Heart left ventricle (tissue), 16 donors: ENCODE measurements around the gene GGCT. TPM values are rescaled to one million over a fixed set of nuclear protein-coding genes. Genes with fewer than 3 reads are reported as not detected.
A peak's percentile ranks its signal among the peaks of the same experiment; 100 is the strongest.
"Not testable (repeated sequence)": the region's sequence is repeated elsewhere in the genome, so short reads cannot be mapped to it uniquely, and the experiment has no call there.

Experiments
- ATAC-seq, 4 donors: fragments of 200-7000 bp; cut with Tn5 transposase; one replicate each; pipeline ENCODE4 v1.9.1; 2020 to 2022; ENCODE audit warnings: moderate library complexity in 4 of 4, mild to moderate bottlenecking in 3 of 4, moderate number of reproducible peaks in 1 of 4
- DNase-seq, 5 donors: peaks; one replicate each; pipeline ENCODE4 v3.0.0-alpha.2; 2020
- H3K27ac ChIP-seq, 12 donors: fragments of 200-600 bp; sonication (generic) in 4 of 12; one replicate each; pipeline versions ENCODE4 v1.5.0 to v1.8.0; 2016 to 2022; ENCODE audit warnings: mild to moderate bottlenecking in 2 of 12
- H3K27me3 ChIP-seq, 9 donors: fragments of 200-600 bp; sonication (generic) in 2 of 9; one replicate each; pipeline versions ENCODE4 v1.5.1 to v1.8.0; 2016 to 2022; ENCODE audit warnings: mild to moderate bottlenecking in 3 of 9
- H3K36me3 ChIP-seq, 9 donors: fragments of 200-600 bp; sonication (generic) in 2 of 9; one replicate each; pipeline versions ENCODE4 v1.5.0 to v1.8.0; 2018 to 2022; ENCODE audit warnings: mild to moderate bottlenecking in 2 of 9
- H3K4me1 ChIP-seq, 12 donors: fragments of 200-600 bp; sonication (generic) in 4 of 12; one replicate each; pipeline versions ENCODE4 v1.5.0 to v1.8.0; 2016 to 2022; ENCODE audit warnings: mild to moderate bottlenecking in 3 of 12
- H3K4me3 ChIP-seq, 12 donors: fragments of 200-600 bp; sonication (generic) in 4 of 12; one replicate each; pipeline versions ENCODE4 v1.5.0 to v1.8.0; 2017 to 2022; ENCODE audit warnings: mild to moderate bottlenecking in 9 of 12, moderate library complexity in 4 of 12
- H3K9me3 ChIP-seq, 12 donors: fragments of 200-600 bp; sonication (generic) in 4 of 12; one replicate each; pipeline versions ENCODE4 v1.5.0 to v1.8.0; 2016 to 2022; ENCODE audit warnings: mild to moderate bottlenecking in 1 of 12
- CTCF ChIP-seq, 12 donors: fragments of 200-600 bp; sonication (generic) in 4 of 12; IDR thresholded peaks; one replicate each; pipeline versions ENCODE4 v1.5.0 to v1.8.0; 2018 to 2022; ENCODE audit warnings: antibody characterized with exemption in 12 of 12, mild to moderate bottlenecking in 5 of 12
- POLR2A ChIP-seq, 2 donors: fragments of 450-650 bp; IDR thresholded peaks; one replicate each; pipeline ENCODE4 v1.6.1; 2017; ENCODE audit warnings: antibody characterized with exemption in 2 of 2, mild to moderate bottlenecking in 2 of 2, moderate library complexity in 2 of 2
- WGBS, 4 donors: extraction: QIAGEN DNeasy Blood & Tissue Kit in 2 of 4; methylation state at CpG; one replicate each; pipeline versions ENCODE4 v1.1.5 to v1.1.7; 2013 to 2018; 5-methylcytosine and 5-hydroxymethylcytosine counted together
- intact Hi-C, 10 donors: fragments of 100-400 bp; cut with DNase I; formaldehyde crosslinking; loops; one replicate each; pipeline versions ENCODE4 v1.11.1 to v1.14.2; 2022
- polyA plus RNA-seq, 2 donors: library from polyadenylated mRNA; stranded (reverse); fragments of 200-250 nt; gene quantifications; one replicate each; pipeline ENCODE4 v1.2.3, GENCODE V29; 2013
- total RNA-seq, 9 donors: library from RNA; depleted of rRNA in 2 of 9; stranded (reverse); fragments of >200 nt in 2 of 9; fragmentation: NEBNext Ultra II Directional in 3 of 9; extraction: Animal tissue kit (Norgen Biotek cat#: 25700) in 3 of 9; gene quantifications; one replicate each; pipeline versions ENCODE4 v1.1.0 to v1.2.4, GENCODE V29; 2016 to 2023
- donor health status: ischemic (EF 13 %, LVEDD 7.1; RV severe dilation, severe dysfunction).
- donor health status: healthy with polysubstance abuse.
- donor health status: DM: no; HTN: yes; CAD: no.
- donor health status: DM: no; HTN: no; CAD: no.
- donor health status: ischemic (EF 25% LVEDD 6.9; RV normal size, moderate dysfunction).
- donor health status: ischemic (EF 25% LVEDD 5.7; RV mildly dilated, moderate dysfunction).
- donor health status: healthy.
- donor health status: DM: yes; HTN: yes; CAD: no.
- donor health status: ischemic (EF 35%, LVEDD 5.7; RV mildly dilated, moderate dysfunction).
- donor health status: nonischemic (EF 11% LVEDD 7.7; RV severe dilation, severe dysfunction).
- donor health status: DM: yes; HTN: yes; CAD: no.
- donor health status: PGD.
- donor health status: ischemic (EF 29% LVEDD 5.4; RV normal size, mild dysfunction).
- donor health status: nonischemic (EF 23%, LVEDD 6.1; RV moderate dilation, normal function).

Gene GGCT
- total and polyA plus RNA-seq, 11 donors, result 14.1 to 54.3 (median 18.7) TPM

DNA sequence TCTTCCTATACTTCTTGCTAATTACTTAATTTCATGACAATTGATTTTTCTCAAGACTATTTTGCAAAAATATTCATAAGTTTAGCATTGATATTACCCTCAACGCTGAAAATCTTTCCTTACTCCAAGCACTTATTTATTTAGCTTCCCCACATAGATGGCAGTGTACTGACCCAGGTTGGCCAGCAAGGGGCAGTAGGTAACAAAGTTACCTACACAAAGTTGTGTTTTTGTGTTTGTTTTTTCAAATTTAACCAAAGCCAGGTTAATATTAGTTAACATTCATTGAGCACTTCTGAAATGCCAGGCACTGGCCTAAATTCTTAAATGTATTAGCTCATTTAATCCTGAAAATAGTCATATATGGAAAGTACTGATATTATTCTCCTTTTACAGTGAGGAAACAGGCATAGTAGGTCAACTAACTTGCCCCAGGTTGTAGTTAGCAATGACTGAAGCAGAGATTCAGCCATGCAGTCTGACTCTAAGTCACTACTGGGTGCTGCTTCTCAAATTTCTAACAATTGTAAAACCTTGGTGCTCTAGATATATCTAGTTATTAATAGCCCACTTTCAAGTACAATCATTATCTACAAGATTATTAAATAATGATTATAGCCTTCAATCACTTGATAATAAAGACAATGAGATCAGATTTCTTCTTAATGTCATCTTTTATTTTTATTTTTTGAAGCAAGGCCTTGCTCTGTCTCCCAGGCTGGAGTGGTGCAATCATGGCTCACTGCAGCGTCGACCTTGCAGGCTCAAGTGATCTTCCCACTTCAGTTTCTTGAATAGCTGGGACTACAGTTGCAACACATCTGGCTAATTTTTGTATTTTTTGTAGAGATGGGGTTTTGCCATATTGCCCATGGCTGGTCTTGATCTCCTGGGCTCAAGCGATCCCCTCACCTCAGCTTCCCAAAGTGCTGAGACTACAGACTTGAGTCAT lies 5.8 kb upstream of the GGCT start:
- no peak for DNase-seq
- TF ChIP-seq CTCF (IDR thresholded peaks at IDR 0.05) (peak; percentile 53 to 86 (median 74)), POLR2A (IDR thresholded peaks at IDR 0.05) (no peak)
- ATAC-seq, result peak in 2 of 4 donors; percentile 52 to 65
- Histone ChIP-seq H3K9me3 (no peaks in the 10 kb centered on the region), H3K27me3 (no peaks in the 10 kb centered on the region), H3K4me3 (no peak overlapping the region), H3K27ac (no peak overlapping the region), H3K36me3 (no peaks in the 10 kb centered on the region), H3K4me1 (peaks cover 0 to 12% (median under 1%) of the 10 kb centered on the region in 12 donors)
- intact Hi-C loops, result loop anchor here in 8 of 10 donors (1.0 to 10.0 kb wide), 5 partner anchors 37 to 56 kb away; no protein-coding TSS in a partner anchor
- 75 to 80% (median 77%) methylated on average over 4 of the region's 4 CpGs for WGBS, 4 donors

GRCh38 chr7:30509171-30509857 lies 4.7 kb upstream of the GGCT start:
- not testable (repeated sequence) for H3K4me3 ChIP-seq, DNase-seq, H3K27ac ChIP-seq, H3K9me3 ChIP-seq, H3K27me3 ChIP-seq, H3K36me3 ChIP-seq, ATAC-seq
- peaks cover 0 to 12% (median 2%) of the 10 kb centered on the region in 12 donors for H3K4me1 ChIP-seq
- 71 to 75% (median 73%) methylated on average over 9 of the region's 9 CpGs for WGBS, 4 donors
- intact Hi-C loops, result loop anchor here in 2 of 10 donors (10.0 kb wide), 2 partner anchors 235 to 345 kb away; no protein-coding TSS in a partner anchor

- H3K4me3 ChIP-seq, H3K36me3 ChIP-seq, DNase-seq, H3K9me3 ChIP-seq, H3K27me3 ChIP-seq, ATAC-seq, H3K27ac ChIP-seq: not testable (repeated sequence)
- intact Hi-C loops, result loop anchor here in 2 of 10 donors (10.0 kb wide), 2 partner anchors 233 to 343 kb away; no protein-coding TSS in a partner anchor
- WGBS, 4 donors, result 93 to 95% (median 94%) methylated on average over 9 of the region's 9 CpGs
- peaks cover 0 to 24% (median 11%) of the 10 kb centered on the region in 12 donors for H3K4me1 ChIP-seq
Observed at GRCh38 chr7:30507346-30507900, 2.8 kb upstream of the GGCT start.

- intact Hi-C loops, result loop anchor here in 5 of 10 donors (2.0 to 10.0 kb wide), 3 partner anchors 26 to 340 kb away; partner anchors contain the start of gene NOD1 (in 4 of the 5)
- Histone ChIP-seq H3K27me3 (no peaks in the 10 kb centered on the region), H3K27ac (peak overlapping the region; percentile 69 to 94 (median 88)), H3K4me3 (peak overlapping the region; percentile 62 to 99 (median 80)), H3K36me3 (peaks cover 0 to 8% (median 0%) of the 10 kb centered on the region in 9 donors), H3K9me3 (no peaks in the 10 kb centered on the region), H3K4me1 (peaks cover 0 to 31% (median 12%) of the 10 kb centered on the region in 12 donors)
- TF ChIP-seq POLR2A (IDR thresholded peaks at IDR 0.05) (no peak), CTCF (IDR thresholded peaks at IDR 0.05) (peak in 3 of 12 donors; percentile 20 to 27 (median 24))
- DNase-seq (no peak), ATAC-seq (peak; percentile 17 to 36 (median 28))
- WGBS, 4 donors, result 15 to 21% (median 18%) methylated on average over 13 to 19 of the region's 19 CpGs
Observed at GRCh38 chr7:30505174-30505697, 607 bp upstream of the GGCT start.
